ENCODE results near the gene MLLT11. TPM values are rescaled to one million over a fixed set of nuclear protein-coding genes. Genes with fewer than 3 reads are reported as not detected.

The MLLT11 gene
- total RNA-seq, 1 donor from 2014 or later, result 0.67 TPM

DNA sequence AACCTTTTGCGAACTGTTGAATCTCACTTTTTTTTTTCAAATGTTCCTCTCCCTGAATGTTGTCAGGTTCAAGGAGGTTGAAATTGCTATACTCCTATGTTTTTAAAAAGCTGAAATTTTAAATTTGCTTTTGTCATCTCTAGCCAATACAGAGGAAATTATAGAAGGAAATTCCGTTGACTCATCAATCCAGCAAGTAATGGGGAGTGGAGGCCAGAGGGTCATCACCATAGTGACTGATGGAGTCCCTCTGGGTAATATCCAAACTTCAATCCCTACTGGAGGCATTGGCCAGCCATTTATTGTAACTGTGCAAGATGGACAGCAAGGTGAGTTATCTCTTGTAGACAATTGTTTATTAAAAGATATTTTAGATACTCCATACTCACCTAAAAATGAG lies 46.7 kb downstream of the MLLT11 start:
- intact Hi-C loops (cut with micrococcal nuclease), result no loop called here
- Mint-ChIP-seq H3K9me3 (no peaks in the 10 kb centered on the region), H3K4me1 (no peaks in the 10 kb centered on the region), H3K4me3 (no peak overlapping the region), H3K27ac (no peak overlapping the region), H3K27me3 (no peaks in the 10 kb centered on the region), H3K36me3 (ENCODE audit: low read depth) (peaks cover 45% of the 10 kb centered on the region)
- TF ChIP-seq, protein P1, sequence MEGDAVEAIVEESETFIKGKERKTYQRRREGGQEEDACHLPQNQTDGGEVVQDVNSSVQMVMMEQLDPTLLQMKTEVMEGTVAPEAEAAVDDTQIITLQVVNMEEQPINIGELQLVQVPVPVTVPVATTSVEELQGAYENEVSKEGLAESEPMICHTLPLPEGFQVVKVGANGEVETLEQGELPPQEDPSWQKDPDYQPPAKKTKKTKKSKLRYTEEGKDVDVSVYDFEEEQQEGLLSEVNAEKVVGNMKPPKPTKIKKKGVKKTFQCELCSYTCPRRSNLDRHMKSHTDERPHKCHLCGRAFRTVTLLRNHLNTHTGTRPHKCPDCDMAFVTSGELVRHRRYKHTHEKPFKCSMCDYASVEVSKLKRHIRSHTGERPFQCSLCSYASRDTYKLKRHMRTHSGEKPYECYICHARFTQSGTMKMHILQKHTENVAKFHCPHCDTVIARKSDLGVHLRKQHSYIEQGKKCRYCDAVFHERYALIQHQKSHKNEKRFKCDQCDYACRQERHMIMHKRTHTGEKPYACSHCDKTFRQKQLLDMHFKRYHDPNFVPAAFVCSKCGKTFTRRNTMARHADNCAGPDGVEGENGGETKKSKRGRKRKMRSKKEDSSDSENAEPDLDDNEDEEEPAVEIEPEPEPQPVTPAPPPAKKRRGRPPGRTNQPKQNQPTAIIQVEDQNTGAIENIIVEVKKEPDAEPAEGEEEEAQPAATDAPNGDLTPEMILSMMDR (IDR thresholded peaks at IDR 0.05), result no peak
- DNase-seq (no peak), ATAC-seq (ENCODE audit: low read depth) (no peak)
- POLR2A ChIA-PET, result no interaction called here
- CTCF ChIA-PET, result no interaction called here

DNA sequence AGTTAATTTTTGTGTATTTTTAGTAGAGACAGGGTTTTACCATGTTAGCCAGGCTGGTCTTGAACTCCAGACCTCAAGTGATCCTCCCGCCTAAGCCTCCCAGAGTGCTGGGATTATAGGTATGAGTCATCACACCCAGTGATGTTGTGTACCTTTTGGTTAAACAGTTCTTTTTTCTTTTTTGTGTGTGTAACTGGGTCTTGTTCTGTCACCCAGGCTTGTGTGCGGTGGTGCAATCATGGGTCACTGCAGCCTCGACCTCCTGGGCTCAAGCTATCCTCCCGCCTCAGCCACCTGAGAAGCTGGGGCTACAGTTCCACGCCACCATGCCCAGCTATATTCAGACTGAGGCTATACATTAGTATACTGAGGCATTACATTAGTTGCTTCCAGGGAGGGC lies 48.1 kb downstream of the MLLT11 start:
- POLR2A ChIA-PET, result interaction anchor here (0.6 kb wide), 1 partner anchor 11 kb away, joined by 3 read pairs; no protein-coding TSS in a partner anchor
- no peaks in the 10 kb centered on the region for H3K4me1 Mint-ChIP-seq

DNA sequence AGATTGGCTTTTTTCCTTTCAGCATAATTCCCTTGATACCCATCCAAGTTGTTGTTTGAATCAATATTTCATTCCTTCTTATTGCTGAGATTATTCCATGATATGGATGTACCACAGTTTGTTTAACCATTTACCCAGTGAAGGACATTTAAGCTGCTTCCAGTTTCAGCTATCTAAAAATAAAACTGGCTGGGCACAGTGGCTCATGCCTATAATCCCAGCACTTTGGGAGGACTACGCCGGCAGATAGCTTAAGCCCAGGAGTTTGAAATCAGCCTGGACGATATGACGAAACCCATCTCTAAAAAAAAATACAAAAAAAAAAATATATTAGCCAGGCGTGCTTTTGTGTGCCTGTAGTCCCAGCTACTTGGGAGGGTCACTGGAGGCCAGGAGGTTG lies 53.7 kb downstream of the MLLT11 start:
- DNase-seq, result no peak
- H3K27ac Mint-ChIP-seq, result no peak overlapping the region
- intact Hi-C loops (cut with micrococcal nuclease), result no loop called here
- TF ChIP-seq, protein P1 (IDR thresholded peaks at IDR 0.05), result no peak
- H3K4me1 Mint-ChIP-seq, result no peaks in the 10 kb centered on the region
- H3K4me3 Mint-ChIP-seq, result no peak overlapping the region
- CTCF ChIA-PET, result interaction anchor here (2.8 kb wide), 1 partner anchor 14 kb away, joined by 7 read pairs; no protein-coding TSS in a partner anchor
- H3K36me3 Mint-ChIP-seq (ENCODE audit: low read depth), result peaks cover 31% of the 10 kb centered on the region
- no peak for ATAC-seq (ENCODE audit: low read depth)
- no peaks in the 10 kb centered on the region for H3K9me3 Mint-ChIP-seq
- no peaks in the 10 kb centered on the region for H3K27me3 Mint-ChIP-seq
- POLR2A ChIA-PET, result interaction anchor here (0.6 to 0.7 kb wide), 2 partner anchors 18 to 1144 kb away, joined by 5 to 7 read pairs; no protein-coding TSS in a partner anchor

More for the DNA sequence above, 48.1 kb downstream of the MLLT11 start:
- no peaks in the 10 kb centered on the region for H3K27me3 Mint-ChIP-seq
- H3K9me3 Mint-ChIP-seq, result no peaks in the 10 kb centered on the region
- intact Hi-C loops (cut with micrococcal nuclease), result no loop called here
- H3K36me3 Mint-ChIP-seq (ENCODE audit: low read depth), result peaks cover 46% of the 10 kb centered on the region
- no peak overlapping the region for H3K4me3 Mint-ChIP-seq
- ATAC-seq (ENCODE audit: low read depth) (no peak), DNase-seq (no peak)
- H3K27ac Mint-ChIP-seq, result no peak overlapping the region
- TF ChIP-seq, protein P1 (IDR thresholded peaks at IDR 0.05), result no peak
- CTCF ChIA-PET, result no interaction called here

Other genes starting within 250 kb of the MLLT11 start
- 35.9 and 40.5 TPM in 2 replicates for gene ARNT, start 183.8 kb upstream of the MLLT11 start, total RNA-seq
- gene CTXND2, start 173.3 kb upstream of the MLLT11 start, total RNA-seq, result not detected in 2 replicates
- 101 and 105 TPM in 2 replicates for gene SETDB1, start 134.0 kb upstream of the MLLT11 start, total RNA-seq
- gene CERS2, start 85.6 kb upstream of the MLLT11 start, total RNA-seq, result 95.5 and 106 TPM in 2 replicates
- not detected in 2 replicates for gene ANXA9, start 78.1 kb upstream of the MLLT11 start, total RNA-seq
- 8.9 and 10.7 TPM in 2 replicates for gene MINDY1, start 53.5 kb upstream of the MLLT11 start, total RNA-seq
- 12.9 and 14.2 TPM in 2 replicates for gene PRUNE1, start 51.9 kb upstream of the MLLT11 start, total RNA-seq
- 1.00 and 1.2 TPM in 2 replicates for gene BNIPL, start 23.8 kb upstream of the MLLT11 start, total RNA-seq
- 2.4 and 2.5 TPM in 2 replicates for gene C1orf56, start 12.6 kb upstream of the MLLT11 start, total RNA-seq
- 139 and 148 TPM in 2 replicates for gene CDC42SE1, start 775 bp upstream of the MLLT11 start, total RNA-seq
- gene GABPB2, start 10.4 kb downstream of the MLLT11 start, total RNA-seq, result 13.8 and 17.4 TPM in 2 replicates
- 0.59 and 0.67 TPM in 2 replicates for gene SEMA6C, start 86.2 kb downstream of the MLLT11 start, total RNA-seq
- gene TNFAIP8L2, start 96.3 kb downstream of the MLLT11 start, total RNA-seq, result 8.5 and 9.3 TPM in 2 replicates
- gene LYSMD1, start 105.5 kb downstream of the MLLT11 start, total RNA-seq, result 4.9 and 5.4 TPM in 2 replicates
- gene SCNM1, start 105.7 kb downstream of the MLLT11 start, total RNA-seq, result 52.8 and 58.2 TPM in 2 replicates
- 3.8 and 4.4 TPM in 2 replicates for gene TMOD4, start 115.6 kb downstream of the MLLT11 start, total RNA-seq
- gene VPS72, start 129.8 kb downstream of the MLLT11 start, total RNA-seq, result 58.8 and 72.1 TPM in 2 replicates
- gene PIP5K1A, start 138.2 kb downstream of the MLLT11 start, total RNA-seq, result 63.2 and 77.7 TPM in 2 replicates
- gene PSMD4, start 194.3 kb downstream of the MLLT11 start, total RNA-seq, result 189 and 201 TPM in 2 replicates
- 38.8 and 40.3 TPM in 2 replicates for gene ZNF687, start 221.9 kb downstream of the MLLT11 start, total RNA-seq